Subcutaneous adipose tissue (tissue), 4 donors: ENCODE measurements around the gene G6PC3. TPM values are rescaled to one million over a fixed set of nuclear protein-coding genes. Genes with fewer than 3 reads are reported as not detected.

Experiments
- CTCF ChIP-seq: fragments of 450-650 bp; IDR thresholded peaks from one replicate; pipeline ENCODE4 v1.5.1; 2016; ENCODE audit warnings: low read depth, mild to moderate bottlenecking, control low read depth, antibody characterized with exemption, moderate library complexity
- small RNA-seq: library from RNA; depleted of rRNA; stranded (forward); fragments of <200 nt; gene quantifications from one replicate; pipeline ENCODE3, GENCODE V24; 2016
- total RNA-seq, 4 donors: library from RNA; depleted of rRNA; stranded (reverse); fragments of >200 nt; gene quantifications; one replicate each; pipeline ENCODE4 v1.1.0, GENCODE V29; 2016

The G6PC3 gene
- total RNA-seq, 4 donors from 2014 or later, result 30.6 to 39.9 (median 35.7) TPM

- no peak for TF ChIP-seq CTCF
Measured at GRCh38 chr17:44119798-44120197, 49.3 kb downstream of the G6PC3 start.

GRCh38 chr17:44120851-44121605 lies 50.5 kb downstream of the G6PC3 start:
- no peak for TF ChIP-seq CTCF

- no peak for TF ChIP-seq CTCF
Measured at GRCh38 chr17:44121997-44122815, 51.7 kb downstream of the G6PC3 start.

GRCh38 chr17:44122816-44123355 lies 52.4 kb downstream of the G6PC3 start:
- TF ChIP-seq CTCF, result no peak

- no peak for TF ChIP-seq CTCF
Measured at GRCh38 chr17:44123356-44124117, 53.0 kb downstream of the G6PC3 start, which contains the start of gene HDAC5. TSS of gene HDAC5 (minus strand) at chr17:44123641. CDS start at chr17:44117515, 6,126 bp downstream.

GRCh38 chr17:44124118-44124438 lies 53.5 kb downstream of the G6PC3 start:
- TF ChIP-seq CTCF, result no peak

Small RNA genes lying within 50 kb of the gene (small RNA-seq; reads per million reads assigned to genes)
- gene RF00012, result not detected

Other genes with a start within 250 kb of the G6PC3 start
- 100 to 1,000 TPM in 1 of 4 donors, 10 to 100 TPM in 2, 1 to 10 TPM in 1; 9.0 to 122 (median 25.2) TPM for gene MPP3, start 237.6 kb upstream of the G6PC3 start, total RNA-seq
- 100 to 1,000 TPM in 1 of 4 donors, 10 to 100 TPM in 3; 29.5 to 234 (median 50.5) TPM for gene CD300LG, start 223.6 kb upstream of the G6PC3 start, total RNA-seq
- gene MPP2, start 163.2 kb upstream of the G6PC3 start, total RNA-seq, result 1 to 10 TPM in 3 of 4 donors, under 1 TPM in 1; 0.65 to 4.2 (median 2.2) TPM
- not detected for gene PPY, start 128.3 kb upstream of the G6PC3 start, total RNA-seq
- gene PYY, start 116.8 kb upstream of the G6PC3 start, total RNA-seq, result not detected
- gene NAGS, start 66.1 kb upstream of the G6PC3 start, total RNA-seq, result 1 to 10 TPM in 2 of 4 donors, under 1 TPM in 1, not detected in 1; 0.94 to 1.5 (median 1.3) TPM
- gene TMEM101, start 55.8 kb upstream of the G6PC3 start, total RNA-seq, result 10 to 100 TPM; 13.5 to 28.4 (median 21.9) TPM
- 10 to 100 TPM; 26.2 to 57.2 (median 29.1) TPM for gene LSM12, start 4.1 kb upstream of the G6PC3 start, total RNA-seq
- gene HDAC5, start 52.9 kb downstream of the G6PC3 start, total RNA-seq, result 10 to 100 TPM; 23.3 to 91.7 (median 42.4) TPM
- gene HROB, start 71.2 kb downstream of the G6PC3 start, total RNA-seq, result 1 to 10 TPM in 3 of 4 donors, under 1 TPM in 1; 0.82 to 3.6 (median 1.8) TPM
- gene ASB16, start 100.0 kb downstream of the G6PC3 start, total RNA-seq, result not detected
- gene TMUB2, start 116.2 kb downstream of the G6PC3 start, total RNA-seq, result 10 to 100 TPM; 26.6 to 36.0 (median 33.2) TPM
- gene ATXN7L3, start 129.1 kb downstream of the G6PC3 start, total RNA-seq, result 10 to 100 TPM; 11.7 to 31.6 (median 28.2) TPM
- 10 to 100 TPM; 23.5 to 63.5 (median 35.3) TPM for gene UBTF, start 148.9 kb downstream of the G6PC3 start, total RNA-seq
- under 1 TPM in 2 of 4 donors, not detected in 2; under 0.01 to 0.16 TPM for gene SLC4A1, start 197.4 kb downstream of the G6PC3 start, total RNA-seq
- gene RUNDC3A, start 237.9 kb downstream of the G6PC3 start, total RNA-seq, result under 1 TPM in 1 of 4 donors, not detected in 3; 0.51 TPM